GM12878 (cell line): ENCODE data around the gene NRSN2.

ENCODE experiments used
- BCLAF1 ChIP-seq: fragments of 450-650 bp; IDR thresholded peaks from 2 replicates; pipeline ENCODE4 v1.6.1; 2017; ENCODE audit warnings: antibody characterized with exemption, mild to moderate bottlenecking, moderate library complexity
- BHLHE40 ChIP-seq, 2 experiments: fragments of 450-650 bp in 1 of 2; IDR thresholded peaks; 2 replicates each; pipeline ENCODE4 v1.6.1; 2011 to 2017; ENCODE audit warnings: low read depth in 2 of 2, borderline replicate concordance in 1 of 2, improper control_type of control experiment in 1 of 2, low read length in 1 of 2, mild to moderate bottlenecking in 1 of 2
- CBX5 ChIP-seq: sonication (generic); IDR thresholded peaks from 2 replicates; pipeline ENCODE4 v1.6.1; 2016; ENCODE audit warnings: low read depth, moderate library complexity, mild to moderate bottlenecking, inconsistent platforms
- FOS ChIP-seq: IDR thresholded peaks from 3 replicates; pipeline ENCODE4 v1.6.1; 2011; ENCODE audit warnings: borderline replicate concordance; ENCODE audit not compliant: insufficient read length; ENCODE audit errors: extremely low read depth
- POLR2A ChIP-seq: IDR thresholded peaks from 2 replicates; pipeline ENCODE4 v1.6.1; 2011; ENCODE audit warnings: low read depth, mild to moderate bottlenecking, low read length
- SIX5 ChIP-seq: IDR thresholded peaks from 2 replicates; pipeline ENCODE4 v1.6.1; 2011; ENCODE audit warnings: mild to moderate bottlenecking, low read depth, low read length, moderate library complexity; ENCODE audit not compliant: severe bottlenecking
- TARDBP ChIP-seq: IDR thresholded peaks from 2 replicates; pipeline ENCODE4 v1.6.1; 2016; ENCODE audit warnings: borderline replicate concordance
- TBL1XR1 ChIP-seq: IDR thresholded peaks from 2 replicates; pipeline ENCODE4 v1.6.1; 2012; ENCODE audit warnings: low read depth, low read length, improper control_type of control experiment
- TF ChIP-seq, protein P1 (sequence below), 3 experiments: IDR thresholded peaks in 2 of 3; conservative IDR thresholded peaks in 1 of 3; 2 replicates each; pipeline ENCODE4 v1.5.1; 2011; ENCODE audit warnings: low read depth in 3 of 3, low read length in 3 of 3, mild to moderate bottlenecking in 3 of 3, control low read depth in 2 of 3, moderate library complexity in 2 of 3, inconsistent platforms in 1 of 3, mixed read lengths in 1 of 3; ENCODE audit not compliant: control insufficient read depth in 2 of 3, insufficient read depth in 1 of 3; ENCODE audit errors: extremely low read depth in 1 of 3

DNA sequence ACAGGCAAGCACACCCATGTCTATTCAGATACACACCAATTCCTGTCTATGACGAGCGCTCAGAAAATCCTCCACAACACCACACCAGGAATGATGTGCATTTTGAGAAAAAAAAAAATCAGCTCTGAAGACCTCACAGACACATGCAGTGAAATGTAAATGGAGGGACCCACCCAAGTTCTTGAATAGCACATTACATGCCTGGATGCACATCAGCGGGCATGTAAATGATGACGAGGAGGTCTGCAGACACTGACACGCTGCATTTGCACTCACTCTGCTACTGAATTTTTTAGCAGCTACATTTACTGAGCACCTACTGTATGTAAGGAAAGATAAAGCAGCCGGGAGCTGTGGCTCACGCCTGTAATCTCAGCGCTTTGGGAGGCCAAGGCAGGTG lies 14.7 kb downstream of the NRSN2 start:
- TF ChIP-seq, protein P1, sequence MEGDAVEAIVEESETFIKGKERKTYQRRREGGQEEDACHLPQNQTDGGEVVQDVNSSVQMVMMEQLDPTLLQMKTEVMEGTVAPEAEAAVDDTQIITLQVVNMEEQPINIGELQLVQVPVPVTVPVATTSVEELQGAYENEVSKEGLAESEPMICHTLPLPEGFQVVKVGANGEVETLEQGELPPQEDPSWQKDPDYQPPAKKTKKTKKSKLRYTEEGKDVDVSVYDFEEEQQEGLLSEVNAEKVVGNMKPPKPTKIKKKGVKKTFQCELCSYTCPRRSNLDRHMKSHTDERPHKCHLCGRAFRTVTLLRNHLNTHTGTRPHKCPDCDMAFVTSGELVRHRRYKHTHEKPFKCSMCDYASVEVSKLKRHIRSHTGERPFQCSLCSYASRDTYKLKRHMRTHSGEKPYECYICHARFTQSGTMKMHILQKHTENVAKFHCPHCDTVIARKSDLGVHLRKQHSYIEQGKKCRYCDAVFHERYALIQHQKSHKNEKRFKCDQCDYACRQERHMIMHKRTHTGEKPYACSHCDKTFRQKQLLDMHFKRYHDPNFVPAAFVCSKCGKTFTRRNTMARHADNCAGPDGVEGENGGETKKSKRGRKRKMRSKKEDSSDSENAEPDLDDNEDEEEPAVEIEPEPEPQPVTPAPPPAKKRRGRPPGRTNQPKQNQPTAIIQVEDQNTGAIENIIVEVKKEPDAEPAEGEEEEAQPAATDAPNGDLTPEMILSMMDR (IDR thresholded peaks at IDR 0.05 in 2 of 3, conservative IDR thresholded peaks at IDR 0.05 in 1 of 3; ENCODE audit: control insufficient read depth in 2 of 3, extremely low read depth in 1 of 3, insufficient read depth in 1 of 3, low read depth in 3 of 3, low read length in 3 of 3), result no peak
- no peak for TF ChIP-seq CBX5
- TF ChIP-seq BHLHE40 (IDR thresholded peaks at IDR 0.05; ENCODE audit: borderline replicate concordance in 1 of 2, low read depth in 2 of 2, low read length in 1 of 2), result no peak
- TF ChIP-seq TARDBP, result no peak
- no peak for TF ChIP-seq POLR2A
- no peak for TF ChIP-seq FOS
- no peak for TF ChIP-seq TBL1XR1
- no peak for TF ChIP-seq SIX5
- TF ChIP-seq BCLAF1, result no peak
